ENCODE data around the gene CCDC86.
"Not testable (repeated sequence)": the region's sequence is repeated elsewhere in the genome, so short reads cannot be mapped to it uniquely, and the experiment has no call there.

The CCDC86 gene, protein sequence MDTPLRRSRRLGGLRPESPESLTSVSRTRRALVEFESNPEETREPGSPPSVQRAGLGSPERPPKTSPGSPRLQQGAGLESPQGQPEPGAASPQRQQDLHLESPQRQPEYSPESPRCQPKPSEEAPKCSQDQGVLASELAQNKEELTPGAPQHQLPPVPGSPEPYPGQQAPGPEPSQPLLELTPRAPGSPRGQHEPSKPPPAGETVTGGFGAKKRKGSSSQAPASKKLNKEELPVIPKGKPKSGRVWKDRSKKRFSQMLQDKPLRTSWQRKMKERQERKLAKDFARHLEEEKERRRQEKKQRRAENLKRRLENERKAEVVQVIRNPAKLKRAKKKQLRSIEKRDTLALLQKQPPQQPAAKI

DNA sequence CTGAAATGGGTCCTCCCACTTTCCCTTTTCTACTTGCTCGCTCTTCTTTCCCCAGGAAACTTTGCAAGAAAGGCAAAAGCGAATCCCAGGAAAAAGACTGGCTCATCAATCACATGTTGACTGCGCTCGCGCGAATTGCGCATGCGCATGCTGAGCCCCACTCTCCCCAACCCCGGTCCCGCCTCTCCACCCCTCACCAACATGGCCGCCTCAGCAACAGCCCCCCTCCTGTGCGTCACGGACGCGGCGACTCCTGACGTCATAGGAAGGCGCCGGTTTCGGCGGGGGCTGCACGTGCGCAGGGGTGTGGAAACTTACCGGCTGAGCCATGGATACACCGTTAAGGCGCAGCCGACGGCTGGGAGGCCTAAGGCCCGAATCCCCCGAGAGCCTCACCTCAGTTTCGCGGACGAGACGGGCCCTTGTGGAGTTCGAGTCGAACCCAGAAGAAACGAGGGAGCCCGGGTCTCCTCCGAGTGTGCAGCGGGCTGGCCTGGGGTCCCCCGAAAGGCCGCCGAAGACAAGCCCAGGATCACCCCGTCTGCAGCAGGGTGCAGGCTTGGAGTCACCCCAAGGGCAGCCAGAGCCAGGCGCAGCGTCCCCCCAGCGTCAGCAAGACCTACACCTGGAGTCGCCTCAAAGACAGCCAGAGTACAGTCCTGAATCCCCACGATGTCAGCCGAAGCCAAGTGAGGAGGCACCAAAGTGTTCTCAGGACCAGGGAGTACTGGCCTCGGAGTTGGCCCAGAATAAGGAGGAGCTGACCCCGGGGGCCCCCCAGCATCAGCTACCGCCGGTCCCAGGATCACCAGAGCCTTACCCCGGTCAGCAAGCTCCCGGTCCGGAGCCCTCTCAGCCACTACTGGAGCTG, at the start of gene CCDC86:
CCDC86 (plus strand) TSS at position 317 of the 871 bp plus-strand sequence; CDS start at position 329, 12 bp downstream.
- in situ Hi-C loops (cut with HindIII; ENCODE audit: low sequenced_read_pairs) = no loop called here

DNA sequence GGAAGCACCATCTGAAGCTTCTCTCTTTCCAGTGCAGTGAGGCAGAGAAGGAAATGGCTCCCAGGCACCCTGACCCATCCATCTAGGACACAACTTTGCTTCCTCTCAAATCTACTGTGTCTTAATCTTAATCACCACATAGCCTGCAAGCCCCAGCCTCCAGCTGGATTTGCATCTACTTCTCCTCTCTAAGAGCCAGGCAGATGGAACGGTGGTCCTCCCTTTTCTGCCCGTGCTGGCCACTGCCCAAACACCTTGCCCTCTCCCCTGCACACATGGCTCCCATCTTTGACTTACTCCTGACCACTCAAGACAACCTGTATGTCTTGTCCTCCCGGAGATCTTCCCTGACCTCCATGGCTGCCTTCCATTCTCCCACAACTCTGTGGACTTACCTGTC, 49.4 kb upstream of the CCDC86 start:
- in situ Hi-C loops (cut with HindIII; ENCODE audit: low sequenced_read_pairs) = no loop called here

DNA sequence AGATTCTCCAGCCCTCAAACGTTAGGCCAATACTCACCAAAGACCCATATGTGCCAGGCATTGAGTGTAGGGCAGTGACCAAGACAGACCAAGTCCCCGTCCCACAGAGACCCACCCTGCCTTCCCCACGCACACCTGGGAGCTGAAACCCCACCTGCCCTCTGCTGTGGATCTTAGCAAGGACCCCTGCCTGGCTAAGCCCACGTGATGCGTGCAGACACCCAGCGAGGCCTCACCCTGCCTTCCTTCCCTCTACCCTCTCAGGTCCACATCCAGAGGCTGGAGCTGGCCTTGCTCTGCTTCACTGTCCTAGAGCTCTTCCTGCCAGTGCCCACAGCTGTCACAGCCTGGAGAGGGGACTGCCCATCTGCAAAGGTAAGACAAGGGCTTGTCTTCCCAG, 46.6 kb upstream of the CCDC86 start:
- in situ Hi-C loops (cut with HindIII; ENCODE audit: low sequenced_read_pairs) = no loop called here

DNA sequence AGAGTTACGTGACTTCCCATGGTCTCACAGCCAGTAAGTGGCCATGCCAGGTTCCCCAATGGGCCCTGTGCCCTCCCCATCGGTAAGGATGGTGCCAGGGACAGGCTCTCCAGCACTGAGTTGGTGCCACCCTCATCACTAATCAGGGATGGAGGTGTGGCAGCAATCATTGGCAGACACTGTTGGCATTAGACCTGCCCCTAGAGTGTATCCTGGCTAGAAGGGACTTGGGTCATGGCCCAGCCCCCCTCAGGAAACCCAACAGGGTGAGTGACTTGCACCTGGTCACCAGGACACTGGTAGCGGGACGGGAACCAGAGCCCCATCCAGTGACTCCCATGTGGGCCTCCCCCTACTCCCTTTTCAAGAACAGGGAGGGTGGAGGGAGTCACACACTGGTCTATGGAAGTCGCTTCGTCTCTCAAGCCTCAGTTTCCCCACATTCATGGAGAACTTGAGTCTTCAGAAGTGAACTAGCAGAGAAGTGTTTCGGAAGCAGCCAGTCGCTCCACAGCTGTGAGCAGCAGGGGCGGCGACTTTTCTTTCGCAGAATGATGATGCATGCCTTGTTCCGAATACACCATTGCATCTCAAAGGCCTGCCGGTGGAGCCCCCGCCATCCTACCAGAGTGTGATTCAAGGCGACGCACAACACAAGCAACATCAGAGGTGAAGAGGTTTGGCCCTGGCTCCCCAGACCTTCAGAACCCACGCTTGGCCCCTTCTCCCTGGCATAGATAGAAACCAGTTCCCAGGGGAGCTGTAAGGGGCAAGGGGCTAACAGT, 43.9 kb upstream of the CCDC86 start:
- in situ Hi-C loops (cut with HindIII; ENCODE audit: low sequenced_read_pairs) = no loop called here

DNA sequence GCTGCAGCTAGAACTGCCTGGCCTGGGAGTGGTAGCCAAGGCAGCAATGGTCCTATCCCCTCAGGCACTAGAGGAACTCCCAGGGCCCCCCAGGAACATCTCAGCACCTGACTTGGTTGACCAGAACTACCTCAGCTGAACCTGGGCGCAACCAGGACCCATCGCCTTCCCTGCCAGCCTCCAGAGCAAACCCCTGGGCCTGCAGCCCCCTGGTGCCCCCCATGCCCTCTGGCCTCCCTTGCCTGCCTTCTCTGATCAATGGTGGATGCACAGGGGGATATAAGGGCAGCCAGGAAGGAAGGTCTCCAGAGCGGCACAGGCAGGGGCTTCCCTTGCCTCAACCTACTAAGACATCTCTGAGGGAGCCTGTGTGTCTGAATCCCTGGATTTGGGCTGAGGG, 43.3 kb upstream of the CCDC86 start:
- in situ Hi-C loops (cut with HindIII; ENCODE audit: low sequenced_read_pairs) = no loop called here

DNA sequence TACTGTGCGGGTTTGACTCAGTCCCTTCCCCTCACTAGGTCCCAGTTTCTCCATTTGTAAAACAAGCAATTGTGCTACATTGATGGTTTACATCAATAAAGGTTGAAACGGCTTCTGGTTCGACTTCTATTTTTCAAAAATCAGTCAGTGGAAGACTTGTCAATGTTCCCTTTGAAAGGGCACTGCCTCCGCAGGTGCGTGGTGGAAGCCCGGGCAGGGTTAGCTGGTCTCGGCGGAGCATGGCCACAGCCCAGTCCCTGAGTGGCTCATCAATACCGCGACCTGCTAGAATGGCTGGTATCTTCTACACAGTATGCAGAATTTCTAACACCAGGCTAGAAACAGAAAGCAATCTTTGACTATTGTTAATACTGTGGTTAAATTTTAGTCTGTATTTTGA, 40.7 kb upstream of the CCDC86 start:
- in situ Hi-C loops (cut with HindIII; ENCODE audit: low sequenced_read_pairs) = no loop called here

DNA sequence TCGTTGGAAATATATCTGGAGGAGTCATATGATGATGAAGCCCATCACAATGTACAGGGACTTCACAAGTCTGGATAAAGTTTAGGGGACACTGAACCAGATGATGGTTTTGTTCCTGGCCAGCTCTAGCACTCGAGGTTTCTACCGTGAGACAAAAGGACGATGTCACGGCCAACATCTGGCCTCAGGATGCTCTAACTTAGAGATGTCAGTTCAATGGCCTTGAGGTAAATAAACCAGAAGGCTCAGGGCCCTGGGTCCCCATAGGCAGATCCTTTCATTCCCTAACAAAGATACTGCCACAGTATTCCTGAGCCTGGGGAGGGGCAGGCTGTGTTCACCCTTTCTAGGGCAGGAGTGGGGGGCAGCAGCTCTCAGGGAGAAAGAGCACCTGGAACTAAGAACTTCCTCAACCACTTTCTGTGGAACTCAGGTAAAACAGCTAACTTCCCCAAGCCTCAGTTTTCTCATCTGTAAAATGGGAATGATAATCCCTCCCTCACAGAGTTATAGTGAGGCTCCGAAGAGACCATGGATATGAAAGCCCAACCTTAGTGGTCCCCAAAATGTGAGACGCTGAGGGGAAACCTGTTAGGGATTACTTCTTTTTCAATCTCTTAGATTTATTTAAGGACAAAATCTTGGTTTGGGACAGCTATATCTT, 38.5 kb upstream of the CCDC86 start:
- in situ Hi-C loops (cut with HindIII; ENCODE audit: low sequenced_read_pairs) = no loop called here

DNA sequence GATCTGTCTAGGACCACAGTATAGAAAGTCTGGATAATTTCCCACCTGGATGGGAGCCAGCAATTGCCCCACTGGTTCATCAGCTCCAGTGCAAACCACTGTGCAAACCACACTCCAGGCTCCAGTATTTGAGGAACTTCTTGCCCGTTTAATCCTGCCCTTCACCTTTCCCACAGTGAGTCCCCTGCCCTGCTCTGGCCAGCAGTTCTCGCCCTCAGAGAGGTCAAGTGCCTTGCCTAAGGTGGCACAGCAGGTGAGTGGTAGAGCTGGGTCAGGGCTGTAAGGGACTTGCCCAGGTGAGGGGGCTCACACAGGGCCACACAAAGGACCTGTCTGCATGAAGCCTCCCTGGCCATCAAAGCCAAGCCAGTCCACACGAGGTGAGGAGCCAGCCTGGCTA, 32.7 kb upstream of the CCDC86 start:
- in situ Hi-C loops (cut with HindIII; ENCODE audit: low sequenced_read_pairs) = no loop called here

DNA sequence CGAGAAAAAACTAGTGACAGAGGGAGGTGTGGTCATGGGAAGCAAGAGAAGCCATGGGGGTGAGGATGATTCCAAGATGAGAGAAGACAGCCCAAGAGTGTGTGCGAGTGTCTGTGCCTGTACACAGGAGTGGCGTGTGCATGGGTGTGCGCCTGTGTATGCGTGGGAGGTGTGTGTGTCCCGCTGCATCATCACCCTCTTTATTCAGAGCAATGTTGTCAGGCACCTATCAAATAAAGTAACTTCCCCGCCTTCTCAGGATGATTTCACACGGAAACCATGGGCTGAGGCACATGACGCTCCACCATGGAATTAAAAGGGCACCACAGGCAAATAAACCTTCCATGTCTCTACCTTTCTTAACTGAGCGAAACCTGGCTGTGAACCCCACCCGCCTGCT, 32.2 kb upstream of the CCDC86 start:
- in situ Hi-C loops (cut with HindIII; ENCODE audit: low sequenced_read_pairs) = no loop called here

DNA sequence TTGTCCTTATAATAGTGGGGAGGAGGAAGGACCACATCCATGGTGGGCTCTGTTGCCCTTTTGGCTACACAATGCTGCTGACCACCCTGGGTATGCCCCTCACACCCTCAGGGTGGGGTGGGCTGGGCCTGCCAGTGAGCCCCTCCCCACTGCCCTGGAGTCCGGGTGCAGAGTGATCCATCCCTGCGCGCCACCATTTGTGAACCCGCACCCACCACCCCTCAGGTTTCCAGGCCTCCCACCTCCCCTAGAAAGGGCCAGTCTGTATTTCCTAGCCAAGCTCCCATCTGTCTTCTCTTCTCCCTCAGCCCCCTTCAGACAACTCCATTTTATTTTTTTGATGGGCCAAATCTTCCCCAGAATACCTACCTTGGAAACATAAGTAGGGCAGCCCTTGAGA, 31.8 kb upstream of the CCDC86 start:
- in situ Hi-C loops (cut with HindIII; ENCODE audit: low sequenced_read_pairs) = no loop called here

DNA sequence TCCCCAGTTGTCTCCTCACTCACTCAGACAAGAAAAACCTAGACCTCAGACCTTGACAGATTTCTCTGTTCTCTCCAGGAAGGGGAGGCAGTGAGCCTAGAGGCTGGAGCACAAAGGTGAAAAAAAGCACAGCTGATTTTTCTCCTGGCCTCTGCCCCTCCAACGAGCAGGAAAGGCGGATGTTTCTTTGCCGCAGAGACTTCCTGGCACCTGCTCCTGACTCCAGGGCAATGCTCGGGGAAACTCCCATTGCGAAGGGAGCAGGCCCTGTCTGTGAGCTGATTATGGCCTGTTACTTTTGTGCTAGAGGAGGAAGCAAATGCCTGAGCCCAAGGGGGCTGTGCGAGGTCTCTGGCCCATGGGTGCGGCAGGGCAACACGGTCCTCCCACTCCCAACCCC, 31.3 kb upstream of the CCDC86 start:
- in situ Hi-C loops (cut with HindIII; ENCODE audit: low sequenced_read_pairs) = no loop called here

DNA sequence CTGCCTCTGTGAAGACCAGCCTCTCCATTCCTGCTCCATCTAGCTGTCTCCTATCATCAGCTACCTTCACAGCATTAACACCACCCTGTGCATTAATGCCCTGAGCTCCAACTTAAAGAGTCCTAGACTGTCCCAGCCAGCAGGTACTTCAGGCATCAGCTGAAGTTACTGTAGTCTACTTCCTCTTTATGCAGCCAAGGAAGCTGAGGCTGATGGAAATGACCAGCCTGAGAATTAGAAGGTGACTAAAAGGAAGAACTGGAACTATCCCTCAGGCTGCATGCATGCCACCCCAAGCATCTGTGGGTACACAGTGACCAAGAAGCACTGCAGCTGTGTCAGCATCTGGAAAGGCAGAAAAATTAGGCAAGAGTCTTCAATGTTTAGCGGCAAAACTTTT, 28.6 kb upstream of the CCDC86 start:
- in situ Hi-C loops (cut with HindIII; ENCODE audit: low sequenced_read_pairs) = no loop called here

DNA sequence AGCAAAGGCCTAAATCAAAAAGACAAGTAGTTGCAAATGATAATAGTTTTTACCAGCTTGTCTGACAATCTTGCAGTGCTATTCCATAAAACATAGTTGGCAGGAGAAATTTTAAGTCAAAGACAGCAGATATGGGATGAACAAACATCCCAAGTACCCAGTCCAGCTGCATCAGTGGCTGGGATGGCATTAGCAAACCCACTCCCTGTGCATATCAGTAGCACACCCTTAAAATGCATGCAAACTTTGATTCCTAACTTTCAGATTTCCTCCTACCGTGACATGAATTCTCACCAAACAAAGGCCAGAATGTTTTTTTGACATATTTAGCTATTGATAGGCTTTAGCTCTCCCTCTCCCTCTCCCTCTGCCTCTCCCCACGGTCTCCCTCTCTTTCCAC, 27.8 kb upstream of the CCDC86 start:
- in situ Hi-C loops (cut with HindIII; ENCODE audit: low sequenced_read_pairs) = no loop called here

DNA sequence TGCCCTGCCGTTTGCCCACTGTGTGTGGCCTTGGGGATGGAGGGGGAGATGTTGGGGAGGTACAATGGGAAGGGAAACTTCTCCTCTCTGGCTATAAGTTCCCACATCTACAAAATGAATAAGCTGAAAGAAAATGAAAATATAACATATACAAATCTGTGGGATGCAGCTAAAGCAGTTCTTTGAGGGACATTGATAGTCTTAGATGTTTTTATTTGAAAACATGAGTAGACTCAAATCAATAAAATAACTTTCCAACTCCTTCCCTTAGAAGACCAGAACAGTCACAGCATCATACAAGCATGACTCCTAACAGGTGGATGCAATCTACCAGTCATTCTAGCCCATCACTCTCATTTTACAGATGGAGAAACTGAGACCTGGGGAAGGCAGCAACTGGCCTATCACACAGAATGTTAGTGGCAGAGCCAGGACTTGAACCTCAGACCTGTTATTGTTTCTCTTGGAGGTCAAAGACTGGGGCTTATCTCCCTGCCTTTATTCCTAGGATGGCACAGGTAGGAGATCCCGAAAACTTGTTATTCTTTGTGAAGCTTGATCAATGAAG, 25.2 kb upstream of the CCDC86 start:
- in situ Hi-C loops (cut with HindIII; ENCODE audit: low sequenced_read_pairs) = no loop called here

DNA sequence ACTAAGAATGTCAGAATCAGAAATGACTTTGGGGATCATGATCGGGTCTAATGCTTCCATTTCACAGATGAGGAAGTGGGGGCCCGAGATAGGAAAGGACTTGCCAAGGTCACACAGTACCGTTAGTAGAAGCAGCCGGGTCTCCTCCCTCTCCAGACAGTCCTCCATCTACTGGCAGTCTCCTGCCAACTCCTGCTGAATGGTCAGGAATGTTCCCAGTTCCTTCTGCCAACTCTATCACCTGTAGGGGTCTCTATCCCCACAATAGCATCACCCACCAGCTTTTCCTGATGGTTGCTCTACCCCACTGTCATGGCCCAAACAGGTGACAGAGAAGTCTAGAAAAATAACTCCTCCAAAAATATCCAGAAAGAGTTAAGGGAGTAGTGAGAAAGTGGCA, 23.9 kb upstream of the CCDC86 start:
- in situ Hi-C loops (cut with HindIII; ENCODE audit: low sequenced_read_pairs) = no loop called here

DNA sequence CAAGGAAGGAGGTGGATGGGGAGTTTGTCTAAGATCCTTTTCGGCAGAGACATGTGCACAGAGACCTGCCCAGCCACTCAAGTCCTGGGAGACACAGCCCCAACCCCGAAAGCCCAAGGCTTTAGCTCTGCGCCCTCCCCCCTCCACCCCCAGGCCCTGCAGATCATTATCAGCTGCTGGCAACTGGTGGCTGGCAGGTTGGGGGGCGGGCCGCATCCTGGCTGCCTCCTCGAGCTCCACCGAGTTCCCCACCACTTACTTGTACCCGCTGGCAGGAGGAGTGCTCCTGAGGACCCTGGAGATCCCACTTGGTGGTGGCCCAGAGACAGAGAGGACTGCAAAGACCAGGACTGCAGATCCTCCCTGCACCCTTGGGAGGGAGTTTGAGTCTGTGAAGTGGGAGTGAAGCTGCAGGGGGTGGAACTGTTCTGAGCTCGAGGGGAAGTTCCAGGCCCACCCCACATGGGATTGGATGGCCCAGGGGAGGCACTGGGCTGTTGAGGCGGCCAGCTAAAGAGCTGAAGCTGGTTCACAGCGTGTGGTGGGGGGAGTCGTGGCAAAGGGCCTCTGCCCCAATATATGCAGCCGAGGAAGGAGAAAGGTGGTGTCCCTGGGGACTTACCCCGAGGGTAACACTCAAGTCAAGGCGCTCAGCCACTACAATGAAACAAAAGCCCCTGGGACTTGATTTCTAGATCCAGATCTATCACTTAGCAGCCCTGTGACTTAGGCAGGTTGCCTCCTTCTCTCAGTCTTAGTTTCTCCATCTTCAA, 19.9 kb upstream of the CCDC86 start:
- in situ Hi-C loops (cut with HindIII; ENCODE audit: low sequenced_read_pairs) = no loop called here

DNA sequence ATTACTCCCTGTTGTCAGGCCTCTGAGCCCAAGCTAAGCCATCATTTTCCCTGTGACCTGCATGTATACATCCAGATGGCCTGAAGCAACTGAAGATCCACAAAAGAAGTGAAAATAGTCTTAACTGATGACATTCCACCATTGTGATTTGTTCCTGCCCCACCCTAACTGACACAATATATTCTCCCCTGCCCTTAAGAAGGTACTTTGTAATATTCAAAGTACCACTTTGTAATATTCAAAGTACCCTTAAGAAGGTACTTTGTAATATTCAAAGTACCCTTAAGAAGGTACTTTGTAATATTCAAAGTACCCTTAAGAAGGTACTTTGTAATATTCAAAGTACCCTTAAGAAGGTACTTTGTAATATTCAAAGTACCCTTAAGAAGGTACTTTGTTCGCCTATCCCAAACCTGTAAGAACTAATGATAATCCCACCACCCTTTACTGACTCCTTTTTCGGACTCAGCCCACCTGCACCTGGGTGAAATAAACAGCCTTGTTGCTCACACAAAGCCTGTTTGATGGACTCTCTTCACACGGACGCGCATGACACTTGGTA, 18.1 kb upstream of the CCDC86 start:
- in situ Hi-C loops (cut with HindIII; ENCODE audit: low sequenced_read_pairs) = not testable (repeated sequence)

DNA sequence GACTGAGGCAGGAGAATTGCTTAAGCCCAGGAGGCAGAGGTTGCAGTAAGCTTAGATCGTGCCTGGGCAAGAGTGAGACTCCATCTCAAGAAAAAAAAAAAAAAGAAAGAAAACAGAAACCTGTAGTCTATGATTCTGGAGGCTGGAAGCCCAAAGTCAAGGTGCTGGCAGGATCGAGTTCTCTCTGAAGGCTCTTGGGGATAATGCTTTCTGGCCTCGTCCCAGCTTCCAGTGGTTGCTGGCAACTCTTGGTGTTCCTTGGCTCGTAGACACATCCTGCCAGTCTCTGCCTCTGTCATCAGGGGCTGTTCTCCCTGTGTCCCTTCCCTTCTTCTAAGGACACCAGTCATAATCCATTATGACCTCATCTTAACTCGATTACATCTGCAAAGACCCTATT, 16.8 kb upstream of the CCDC86 start:
- in situ Hi-C loops (cut with HindIII; ENCODE audit: low sequenced_read_pairs) = loop anchor here (5.0 kb wide), 2 partner anchors 48 to 72 kb away; no protein-coding TSS in a partner anchor

DNA sequence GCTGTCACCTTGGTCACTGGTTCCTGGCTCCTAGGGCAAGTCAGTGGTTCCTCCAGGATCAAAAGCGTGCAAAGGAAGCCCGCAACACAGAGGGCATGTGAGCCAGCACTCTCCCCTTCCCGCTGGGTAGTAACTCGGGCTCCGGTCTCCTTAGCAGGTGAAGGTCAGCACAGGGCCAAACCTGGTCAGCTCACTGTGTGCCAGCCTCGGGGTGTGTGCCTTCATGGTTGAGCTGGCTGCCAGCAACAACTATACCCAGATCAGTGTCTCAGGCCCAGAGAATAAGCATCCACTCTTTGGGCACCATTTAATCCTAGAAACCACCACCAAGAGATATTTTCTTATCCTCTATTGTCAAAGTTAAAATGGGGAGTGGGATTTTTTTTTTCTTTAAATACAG, 16.1 kb upstream of the CCDC86 start:
- in situ Hi-C loops (cut with HindIII; ENCODE audit: low sequenced_read_pairs) = loop anchor here (5.0 kb wide), 2 partner anchors 48 to 72 kb away; no protein-coding TSS in a partner anchor
